ENCODE results near the gene UBE3B.

- TF ChIP-seq ZNF274 (IDR thresholded peaks at IDR 0.05; ENCODE audit: low read depth, low read length) (no peak), YY1 (IDR thresholded peaks at IDR 0.05; ENCODE audit: insufficient read depth, insufficient read length) (no peak), SUZ12 (IDR thresholded peaks at IDR 0.05; ENCODE audit: extremely low read depth, insufficient read depth, insufficient read length) (no peak)
These were observed 23.9 kb downstream of the UBE3B start for GRCh38 chr12:109501299-109501698.

Measured in NT2/D1 (cell line).